ENCODE results near the gene RASA3. TPM values are rescaled to one million over a fixed set of nuclear protein-coding genes. Genes with fewer than 3 reads are reported as not detected.

Gene RASA3
- total RNA-seq, 1 donor from 2014 or later: 41.1 TPM

GRCh38 chr13:114131583-114132418, 622 bp downstream of the RASA3 start:
- Histone ChIP-seq H4K20me1 (ENCODE audit: insufficient read depth, low read length) (peaks cover 44% of the 10 kb centered on the region), H3K27ac (ENCODE audit: low read depth, low read length) (peak overlapping the region; percentile 98)

GRCh38 chr13:114130837-114131582, 1.4 kb downstream of the RASA3 start:
- no peaks in the 10 kb centered on the region for H3K27me3 ChIP-seq (ENCODE audit: insufficient read depth, low read length)
- peak overlapping the region; percentile 94 for H3K27ac Mint-ChIP-seq (ENCODE audit: unreplicated experiment)
- peaks cover 62% of the 10 kb centered on the region for H3K79me2 ChIP-seq (ENCODE audit: insufficient read depth, low read length)

More at GRCh38 chr13:114131583-114132418, 622 bp downstream of the RASA3 start:
- TF ChIP-seq EZH2 (IDR thresholded peaks at IDR 0.05; ENCODE audit: insufficient read depth, low read length): no peak
- TF ChIP-seq, protein P1, sequence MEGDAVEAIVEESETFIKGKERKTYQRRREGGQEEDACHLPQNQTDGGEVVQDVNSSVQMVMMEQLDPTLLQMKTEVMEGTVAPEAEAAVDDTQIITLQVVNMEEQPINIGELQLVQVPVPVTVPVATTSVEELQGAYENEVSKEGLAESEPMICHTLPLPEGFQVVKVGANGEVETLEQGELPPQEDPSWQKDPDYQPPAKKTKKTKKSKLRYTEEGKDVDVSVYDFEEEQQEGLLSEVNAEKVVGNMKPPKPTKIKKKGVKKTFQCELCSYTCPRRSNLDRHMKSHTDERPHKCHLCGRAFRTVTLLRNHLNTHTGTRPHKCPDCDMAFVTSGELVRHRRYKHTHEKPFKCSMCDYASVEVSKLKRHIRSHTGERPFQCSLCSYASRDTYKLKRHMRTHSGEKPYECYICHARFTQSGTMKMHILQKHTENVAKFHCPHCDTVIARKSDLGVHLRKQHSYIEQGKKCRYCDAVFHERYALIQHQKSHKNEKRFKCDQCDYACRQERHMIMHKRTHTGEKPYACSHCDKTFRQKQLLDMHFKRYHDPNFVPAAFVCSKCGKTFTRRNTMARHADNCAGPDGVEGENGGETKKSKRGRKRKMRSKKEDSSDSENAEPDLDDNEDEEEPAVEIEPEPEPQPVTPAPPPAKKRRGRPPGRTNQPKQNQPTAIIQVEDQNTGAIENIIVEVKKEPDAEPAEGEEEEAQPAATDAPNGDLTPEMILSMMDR (IDR thresholded peaks at IDR 0.05; ENCODE audit: insufficient read depth, low read depth, low read length): no peak
- Histone ChIP-seq H3K79me2 (ENCODE audit: insufficient read depth, low read length) (peaks cover 54% of the 10 kb centered on the region), H2AFZ (ENCODE audit: low read depth, low read length) (no peak overlapping the region), H3K4me1 (ENCODE audit: insufficient read depth, low read length) (peaks cover 44% of the 10 kb centered on the region), H3K27me3 (ENCODE audit: insufficient read depth, low read length) (no peaks in the 10 kb centered on the region), H3K4me3 (ENCODE audit: insufficient read depth, low read depth, low read length) (peak overlapping the region; percentile 99), H3K4me2 (ENCODE audit: low read length) (peak overlapping the region; percentile 100), H3K9me3 (ENCODE audit: insufficient read depth, low read depth, low read length) (no peaks in the 10 kb centered on the region), H3K36me3 (ENCODE audit: insufficient read depth, low read length) (no peaks in the 10 kb centered on the region), H3K9ac (ENCODE audit: low read length) (peak overlapping the region; percentile 98)
- H3K27ac Mint-ChIP-seq (ENCODE audit: unreplicated experiment): peak overlapping the region; percentile 94
- peaks cover 6% of the 10 kb centered on the region for H3K36me3 Mint-ChIP-seq (ENCODE audit: low read depth, unreplicated experiment)
- H3K4me1 Mint-ChIP-seq (ENCODE audit: low read depth, unreplicated experiment): peaks cover 34% of the 10 kb centered on the region
- peaks cover 3% of the 10 kb centered on the region for H3K27me3 Mint-ChIP-seq (ENCODE audit: low read depth, unreplicated experiment)
- peak overlapping the region; percentile 95 for H3K4me3 Mint-ChIP-seq (ENCODE audit: unreplicated experiment)
- DNase-seq (ENCODE audit: low read depth): peak; percentile 52
- FAIRE-seq: no peak
- peaks cover 3% of the 10 kb centered on the region for H3K9me3 Mint-ChIP-seq (ENCODE audit: unreplicated experiment)

More at GRCh38 chr13:114130837-114131582, 1.4 kb downstream of the RASA3 start:
- Histone ChIP-seq H3K4me1 (ENCODE audit: insufficient read depth, low read length) (peaks cover 47% of the 10 kb centered on the region), H3K27ac (ENCODE audit: low read depth, low read length) (peak overlapping the region; percentile 98), H3K4me2 (ENCODE audit: low read length) (peak overlapping the region; percentile 100), H3K9ac (ENCODE audit: low read length) (peak overlapping the region; percentile 98), H3K4me3 (ENCODE audit: insufficient read depth, low read depth, low read length) (peak overlapping the region; percentile 99), H2AFZ (ENCODE audit: low read depth, low read length) (no peak overlapping the region), H4K20me1 (ENCODE audit: insufficient read depth, low read length) (peaks cover 51% of the 10 kb centered on the region), H3K36me3 (ENCODE audit: insufficient read depth, low read length) (no peaks in the 10 kb centered on the region), H3K9me3 (ENCODE audit: insufficient read depth, low read depth, low read length) (no peaks in the 10 kb centered on the region)
- peak; percentile 94 for FAIRE-seq
- H3K4me1 Mint-ChIP-seq (ENCODE audit: low read depth, unreplicated experiment): peaks cover 39% of the 10 kb centered on the region
- peaks cover 3% of the 10 kb centered on the region for H3K27me3 Mint-ChIP-seq (ENCODE audit: low read depth, unreplicated experiment)
- peaks cover 11% of the 10 kb centered on the region for H3K36me3 Mint-ChIP-seq (ENCODE audit: low read depth, unreplicated experiment)
- peak overlapping the region; percentile 95 for H3K4me3 Mint-ChIP-seq (ENCODE audit: unreplicated experiment)
- peak; percentile 92 for DNase-seq (ENCODE audit: low read depth)
- peaks cover 3% of the 10 kb centered on the region for H3K9me3 Mint-ChIP-seq (ENCODE audit: unreplicated experiment)
- TF ChIP-seq EZH2 (IDR thresholded peaks at IDR 0.05; ENCODE audit: insufficient read depth, low read length): no peak
- TF ChIP-seq, protein P1 (IDR thresholded peaks at IDR 0.05; ENCODE audit: insufficient read depth, low read depth, low read length): no peak

Measured in astrocyte (in vitro differentiated cells and primary cell).